Gastroesophageal sphincter (tissue), 3 donors: Measurements from ENCODE around the gene STX8.

Source experiments
- CTCF ChIP-seq, 4 experiments: fragments of 200-600 bp in 2 of 4; fragments of 450-650 bp in 2 of 4; sonication (generic) in 1 of 4; IDR thresholded peaks; one replicate each; pipeline ENCODE4 v1.5.1; 2017 to 2019; ENCODE audit warnings: antibody characterized with exemption in 4 of 4, mild to moderate bottlenecking in 2 of 4, moderate library complexity in 2 of 4
- EP300 ChIP-seq: sonication (generic); formaldehyde crosslinking; IDR thresholded peaks from one replicate; pipeline ENCODE4 v1.6.1; 2017; ENCODE audit warnings: antibody characterized with exemption, mild to moderate bottlenecking
- POLR2A ChIP-seq, 2 donors: fragments of 450-650 bp; IDR thresholded peaks; one replicate each; pipeline ENCODE4 v1.6.1; 2017; ENCODE audit warnings: antibody characterized with exemption in 2 of 2, mild to moderate bottlenecking in 2 of 2, moderate library complexity in 1 of 2
- POLR2AphosphoS5 ChIP-seq: sonication (generic); formaldehyde crosslinking; IDR thresholded peaks from one replicate; pipeline ENCODE4 v1.6.1; 2017; ENCODE audit warnings: antibody characterized with exemption

- TF ChIP-seq POLR2A (IDR thresholded peaks at IDR 0.05) = no peak
- no peak for TF ChIP-seq CTCF (IDR thresholded peaks at IDR 0.05)
- TF ChIP-seq POLR2AphosphoS5 = no peak
- no peak for TF ChIP-seq EP300
Measured at GRCh38 chr17:9324864-9325263, 250.8 kb downstream of the STX8 start.
